Smooth muscle cell (in vitro differentiated cells): ENCODE results near the gene MAP3K4. TPM values are rescaled to one million over a fixed set of nuclear protein-coding genes. Genes with fewer than 3 reads are reported as not detected.

Source experiments
- DNase-seq: peaks from one replicate; lab custom pipeline; 2025; ENCODE audit not compliant: unreplicated experiment; lab: John Stamatoyannopoulos, UW
- H2AFZ ChIP-seq: fragments of 200-600 bp; sonication (generic); 2 replicates; pipeline ENCODE4 v1.6.0; 2016; ENCODE audit warnings: antibody characterized with exemption, low read depth, mild to moderate bottlenecking
- H3F3A ChIP-seq: fragments of 200-600 bp; sonication (generic); 2 replicates; pipeline ENCODE4 v1.6.0; 2017; ENCODE audit warnings: antibody characterized with exemption, low read depth
- H3K27ac ChIP-seq: fragments of 200-600 bp; sonication (generic); 2 replicates; pipeline ENCODE4 v1.5.1; 2016; ENCODE audit warnings: low read depth, mild to moderate bottlenecking
- H3K27me3 ChIP-seq: fragments of 200-600 bp; sonication (generic); 2 replicates; pipeline ENCODE4 v1.6.1; 2016; ENCODE audit warnings: low read depth, mild to moderate bottlenecking
- H3K36me3 ChIP-seq: fragments of 200-600 bp; sonication (generic); 2 replicates; pipeline ENCODE4 v1.5.1; 2016; ENCODE audit warnings: low read depth
- H3K4me1 ChIP-seq: fragments of 200-600 bp; sonication (generic); 2 replicates; pipeline ENCODE4 v1.5.1; 2016; ENCODE audit warnings: low read depth
- H3K4me2 ChIP-seq: fragments of 200-600 bp; sonication (generic); 2 replicates; pipeline ENCODE4 v1.6.0; 2016; ENCODE audit warnings: mild to moderate bottlenecking
- H3K4me3 ChIP-seq: fragments of 200-600 bp; sonication (generic); 2 replicates; pipeline ENCODE4 v1.5.1; 2016; ENCODE audit warnings: mild to moderate bottlenecking
- H3K79me2 ChIP-seq: fragments of 200-600 bp; sonication (generic); 2 replicates; pipeline ENCODE4 v1.6.0; 2016; ENCODE audit warnings: low read depth, mild to moderate bottlenecking
- H3K9ac ChIP-seq: fragments of 200-600 bp; sonication (generic); 2 replicates; pipeline ENCODE4 v1.6.0; 2016; ENCODE audit warnings: low read depth
- H3K9me3 ChIP-seq: fragments of 200-600 bp; sonication (generic); replicated peaks from 2 replicates; pipeline ENCODE4 v1.5.1; 2016; ENCODE audit warnings: low read depth
- H4K20me1 ChIP-seq: fragments of 200-600 bp; sonication (generic); 2 replicates; pipeline ENCODE4 v1.6.0; 2016; ENCODE audit warnings: low read depth
- CTCF ChIP-seq: fragments of 200-600 bp; sonication (generic); IDR thresholded peaks from 2 replicates; pipeline ENCODE4 v1.5.1; 2017; ENCODE audit warnings: borderline replicate concordance, mild to moderate bottlenecking, antibody characterized with exemption; ENCODE audit not compliant: insufficient read depth, poor library complexity, severe bottlenecking
- WGBS: methylation state at CpG from one replicate; pipeline ENCODE4 v1.1.7; 2016; ENCODE audit warnings: low lambda C conversion rate; 5-methylcytosine and 5-hydroxymethylcytosine counted together
- polyA plus RNA-seq: library from polyadenylated mRNA; unstranded; fragments of >200 nt; fragmentation: Nextera tagmentation; extraction: Ambion mirVana; gene quantifications from 2 replicates; pipeline ENCODE4 v1.2.1, GENCODE V29; 2016
- total RNA-seq: library from RNA; depleted of rRNA; stranded (reverse); fragments of >200 nt; gene quantifications from 2 replicates; pipeline ENCODE4 v1.2.3, GENCODE V29; 2014

MAP3K4 gene
- total and polyA plus RNA-seq, 2 experiments from 2014 or later: 14.3 to 29.5 TPM

DNA sequence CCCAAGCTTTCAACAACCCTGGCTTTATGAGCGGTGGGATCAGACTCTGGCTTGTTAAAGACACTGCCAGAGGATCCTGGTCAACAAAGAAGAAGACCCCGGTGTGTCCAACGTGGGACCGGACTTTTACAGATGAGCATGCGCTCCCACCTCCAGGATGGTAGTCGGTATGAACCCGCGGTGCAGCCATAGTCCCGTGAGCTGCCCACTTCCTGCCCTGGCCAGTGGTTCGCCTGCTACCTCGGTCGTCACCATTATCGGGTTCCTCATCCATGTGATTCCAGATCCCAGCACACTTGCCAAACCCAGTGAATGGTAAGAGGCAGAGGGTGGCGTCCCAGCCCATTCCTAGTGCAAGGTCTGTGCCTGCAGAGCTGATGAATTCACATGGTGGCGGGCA lies 169.6 kb downstream of the MAP3K4 start:
- DNase-seq: no peak
- no peak overlapping the region for H3K27ac ChIP-seq

DNA sequence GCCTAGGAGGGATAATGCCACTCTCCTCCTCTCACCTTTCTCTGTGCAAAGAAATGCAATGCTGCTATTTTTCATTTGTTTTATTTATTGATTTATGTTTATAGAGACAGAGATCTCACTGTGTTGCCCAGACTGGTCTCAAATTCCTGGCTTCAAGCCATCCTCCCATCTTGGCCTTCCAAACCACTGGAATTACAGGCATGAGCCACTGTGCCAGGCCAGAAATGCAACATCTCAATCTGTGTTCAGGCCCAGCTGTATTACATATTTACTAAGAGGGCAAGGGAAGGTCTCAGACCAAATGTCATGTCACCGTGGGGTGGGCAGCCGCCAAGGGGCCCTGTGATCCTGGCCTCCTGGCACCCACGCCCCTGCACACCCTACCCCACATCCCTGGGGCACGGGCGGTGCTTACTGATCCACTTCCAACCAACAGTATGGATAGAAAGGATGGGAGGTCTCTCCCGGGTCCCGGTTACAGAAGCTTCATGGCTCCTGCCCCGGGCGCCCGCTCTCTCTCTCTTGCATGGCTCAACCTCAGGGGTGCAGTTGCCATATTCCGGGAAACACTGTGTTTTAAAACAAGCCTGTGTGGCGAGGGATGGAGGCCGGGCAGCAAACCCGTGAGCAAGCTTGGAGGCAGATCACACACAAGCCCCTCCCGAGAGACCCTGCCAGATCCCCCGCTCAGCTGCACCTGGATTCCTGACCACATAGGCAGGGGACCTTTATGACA lies 170.5 kb downstream of the MAP3K4 start:
- Histone ChIP-seq H3K79me2 (peaks cover 21% of the 10 kb centered on the region), H3K27ac (no peak overlapping the region), H3K4me2 (no peak overlapping the region), H3F3A (no peaks in the 10 kb centered on the region), H2AFZ (no peak overlapping the region), H3K4me1 (peaks cover 2% of the 10 kb centered on the region), H4K20me1 (peaks cover 58% of the 10 kb centered on the region), H3K36me3 (no peaks in the 10 kb centered on the region), H3K27me3 (no peaks in the 10 kb centered on the region), H3K9ac (no peak overlapping the region), H3K4me3 (no peak overlapping the region), H3K9me3 (no peaks in the 10 kb centered on the region)
- no peak for TF ChIP-seq CTCF
- DNase-seq: no peak
- 98% methylated on average over 16 of the region's 16 CpGs for WGBS

More for the DNA sequence above, 169.6 kb downstream of the MAP3K4 start:
- 99% methylated on average over 15 of the region's 15 CpGs for WGBS
- H3K79me2 ChIP-seq: peaks cover 28% of the 10 kb centered on the region
- no peaks in the 10 kb centered on the region for H3K9me3 ChIP-seq
- H2AFZ ChIP-seq: no peak overlapping the region
- no peaks in the 10 kb centered on the region for H3K36me3 ChIP-seq
- no peak overlapping the region for H3K4me2 ChIP-seq
- peaks cover 53% of the 10 kb centered on the region for H4K20me1 ChIP-seq
- H3F3A ChIP-seq: no peaks in the 10 kb centered on the region
- no peak overlapping the region for H3K9ac ChIP-seq
- no peak for TF ChIP-seq CTCF
- H3K27me3 ChIP-seq: no peaks in the 10 kb centered on the region
- H3K4me3 ChIP-seq: no peak overlapping the region
- no peaks in the 10 kb centered on the region for H3K4me1 ChIP-seq

DNA sequence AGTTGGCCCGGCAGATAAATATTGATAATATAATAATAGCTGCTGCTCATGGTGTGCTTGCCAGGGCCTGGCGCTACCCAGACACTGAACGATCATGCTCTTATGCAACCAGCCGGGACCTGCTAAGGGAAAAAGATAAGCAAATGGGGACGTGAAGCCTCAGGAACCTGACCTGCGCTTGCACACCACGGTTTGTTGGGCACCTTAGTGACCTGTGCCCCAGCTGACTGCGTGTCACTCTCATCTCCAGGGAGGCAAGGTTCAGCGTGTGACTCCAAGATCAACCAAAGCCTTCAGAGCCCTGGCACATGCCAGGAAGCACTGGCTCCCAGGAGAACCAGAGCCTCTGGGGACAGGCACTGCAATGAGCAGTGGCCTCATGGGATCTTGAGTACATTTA lies 171.2 kb downstream of the MAP3K4 start:
- Histone ChIP-seq H3K4me2 (no peak overlapping the region), H3K27ac (no peak overlapping the region), H3K9ac (no peak overlapping the region), H3K27me3 (no peaks in the 10 kb centered on the region), H3K4me1 (peaks cover 7% of the 10 kb centered on the region), H3F3A (no peaks in the 10 kb centered on the region), H4K20me1 (peaks cover 60% of the 10 kb centered on the region), H3K4me3 (no peak overlapping the region), H3K9me3 (no peaks in the 10 kb centered on the region), H2AFZ (no peak overlapping the region), H3K36me3 (no peaks in the 10 kb centered on the region), H3K79me2 (peaks cover 18% of the 10 kb centered on the region)
- no peak for DNase-seq
- TF ChIP-seq CTCF: no peak
- 97% methylated on average over 9 of the region's 9 CpGs for WGBS
